Measurements from ENCODE around the gene CCDC171.
A peak's percentile ranks its signal among the peaks of the same experiment; 100 is the strongest.
"Not testable (repeated sequence)": the region's sequence is repeated elsewhere in the genome, so short reads cannot be mapped to it uniquely, and the experiment has no call there.

CCDC171 gene

GRCh38 chr9:15552636-15553527 lies at the start of gene CCDC171:
Gene CCDC171 (plus strand): TSS chr9:15553043. CDS start chr9:15564089, 11,046 bp downstream.
- peak; percentile 97 for DNase-seq (ENCODE audit: low read depth)

DNA sequence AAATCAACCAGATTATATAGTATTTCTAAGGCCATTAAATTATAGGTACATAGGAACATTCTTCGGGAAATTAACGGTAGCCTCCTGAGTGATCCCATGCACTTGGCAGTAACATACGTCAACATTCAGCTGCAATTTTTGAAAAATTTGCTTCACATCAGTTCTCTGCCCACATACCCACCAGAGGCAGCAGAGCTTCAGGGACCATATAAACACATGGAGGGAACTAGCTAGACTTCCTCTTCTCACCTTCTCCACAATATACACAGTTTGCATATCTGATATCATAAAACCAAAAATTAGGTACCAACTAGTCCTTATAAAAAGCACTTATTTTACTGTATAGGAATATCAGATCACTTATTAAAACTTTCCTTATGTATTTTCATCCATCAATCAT lies 46.9 kb upstream of the CCDC171 start:
- DNase-seq (ENCODE audit: low read depth) = no peak

GRCh38 chr9:15509931-15510788 lies 42.7 kb upstream of the CCDC171 start:
- peak; percentile 22 for DNase-seq (ENCODE audit: low read depth)

DNA sequence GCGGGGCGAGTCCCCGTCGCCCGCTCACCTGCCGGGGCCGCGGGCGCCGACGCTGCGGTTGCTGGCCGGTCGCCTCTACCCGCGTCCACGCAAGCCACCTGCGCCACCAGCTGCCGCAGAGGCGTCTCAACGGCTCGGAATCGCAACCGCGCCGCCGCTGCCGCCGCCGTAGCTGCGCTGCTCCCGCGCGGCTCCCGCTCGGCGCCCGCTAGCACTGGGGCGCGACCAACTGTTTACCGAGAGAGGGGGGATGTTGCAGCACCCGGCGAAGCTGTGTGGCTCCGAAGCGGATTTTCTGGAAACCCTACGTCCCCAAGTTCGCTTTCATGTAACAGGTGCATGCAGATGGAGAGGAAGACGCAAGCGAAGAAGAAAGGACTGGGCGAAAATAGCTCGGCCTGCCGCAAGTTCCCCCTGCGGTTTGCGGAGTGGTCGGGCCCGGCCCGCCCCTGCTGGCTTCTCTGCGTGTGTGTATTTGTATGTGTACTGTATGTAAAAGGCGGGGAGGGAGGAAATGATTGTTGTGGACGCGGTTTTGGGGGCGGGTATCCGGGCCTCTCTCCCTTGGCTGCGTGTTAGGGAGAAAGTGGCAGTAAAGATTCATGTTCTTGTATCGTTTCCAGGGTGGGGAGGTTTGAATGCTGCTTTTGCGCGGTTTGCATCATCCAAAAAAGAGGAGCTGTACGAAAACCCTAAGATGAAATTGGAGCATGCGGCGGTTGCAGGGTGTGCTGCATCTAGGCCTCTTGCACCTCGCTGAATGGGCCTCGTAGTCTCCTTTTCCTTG lies 41.9 kb upstream of the CCDC171 start, which contains the start of gene PSIP1:
PSIP1 (minus strand) TSS at position 182 of the 787 bp plus-strand sequence. CDS start 782 bp downstream, outside the sequence.
- DNase-seq (ENCODE audit: low read depth) = peak; percentile 78

- DNase-seq (ENCODE audit: low read depth) = no peak
These were observed 40.6 kb upstream of the CCDC171 start for GRCh38 chr9:15512204-15512603.

DNA sequence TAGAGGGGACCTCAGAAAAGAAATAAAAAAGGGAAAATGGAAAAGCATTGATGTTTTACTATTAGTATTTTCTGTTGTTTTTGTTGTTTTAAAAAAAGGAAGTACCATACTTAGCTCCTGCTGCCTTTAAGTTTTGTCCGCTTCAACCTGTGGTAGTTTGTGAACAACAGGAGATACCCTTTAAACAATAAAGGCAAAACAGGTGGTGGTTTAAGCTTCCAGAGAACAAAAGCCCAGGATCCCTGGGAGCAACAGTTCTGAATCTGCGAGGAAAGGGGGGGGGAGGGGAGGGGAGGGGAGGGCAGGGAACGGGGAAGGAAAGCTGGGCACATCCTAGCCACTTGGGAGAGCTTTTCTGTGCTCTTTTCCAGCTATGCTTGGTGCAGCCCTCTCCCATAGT lies 40.0 kb upstream of the CCDC171 start:
- DNase-seq (ENCODE audit: low read depth) = no peak

- DNase-seq (ENCODE audit: low read depth) = no peak
These were observed 39.5 kb upstream of the CCDC171 start for GRCh38 chr9:15513335-15513734.

GRCh38 chr9:15519831-15520230 lies 33.0 kb upstream of the CCDC171 start:
- no peak for DNase-seq (ENCODE audit: low read depth)

DNA sequence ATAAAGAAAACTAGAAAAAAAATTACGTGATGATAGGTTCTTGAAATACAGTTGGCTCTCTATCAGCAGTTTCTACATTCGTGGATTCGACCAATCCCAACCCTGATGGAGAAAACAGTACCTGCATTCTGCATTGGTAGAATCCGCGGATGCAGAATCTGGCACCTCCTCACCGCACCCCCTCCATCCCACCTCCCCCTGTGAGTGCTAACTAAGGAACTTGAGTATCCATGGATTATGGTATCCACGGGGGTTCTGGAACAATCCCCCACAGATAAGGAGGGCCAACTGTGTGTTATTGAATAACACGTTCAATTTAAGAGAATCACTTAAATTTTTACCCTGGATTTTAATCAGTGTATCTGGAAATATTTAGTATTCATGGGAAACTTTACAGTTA lies 31.6 kb upstream of the CCDC171 start:
- DNase-seq (ENCODE audit: low read depth) = no peak

DNA sequence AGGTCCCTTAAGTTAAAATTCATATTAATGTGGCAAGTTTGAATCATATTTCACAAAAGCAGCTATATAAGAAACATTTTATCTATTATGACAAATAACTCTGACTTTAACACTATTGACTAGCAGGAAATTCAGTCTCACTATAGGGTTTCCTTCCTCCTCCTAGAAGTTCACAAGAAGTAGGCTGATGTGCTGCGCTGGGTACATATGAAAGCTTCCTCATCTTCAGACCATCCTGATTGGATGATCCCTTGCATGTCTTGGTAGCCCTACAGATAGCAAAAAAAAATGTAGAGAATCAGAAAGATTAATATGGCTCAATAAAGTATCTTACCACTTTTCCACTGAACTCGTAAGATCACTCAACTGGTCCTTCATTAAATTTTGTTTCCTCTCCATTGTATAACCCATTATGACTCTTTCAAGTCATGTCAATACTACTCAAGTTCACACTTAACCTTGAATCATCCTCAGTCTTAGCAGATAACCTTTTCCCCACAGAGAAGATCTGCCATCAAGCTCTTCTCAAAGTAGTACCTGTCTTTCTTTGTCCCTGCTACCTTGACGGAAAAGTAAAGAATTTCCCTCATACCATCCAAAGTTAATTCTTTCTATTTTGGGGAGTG lies 30.6 kb upstream of the CCDC171 start:
- DNase-seq (ENCODE audit: low read depth) = no peak

DNA sequence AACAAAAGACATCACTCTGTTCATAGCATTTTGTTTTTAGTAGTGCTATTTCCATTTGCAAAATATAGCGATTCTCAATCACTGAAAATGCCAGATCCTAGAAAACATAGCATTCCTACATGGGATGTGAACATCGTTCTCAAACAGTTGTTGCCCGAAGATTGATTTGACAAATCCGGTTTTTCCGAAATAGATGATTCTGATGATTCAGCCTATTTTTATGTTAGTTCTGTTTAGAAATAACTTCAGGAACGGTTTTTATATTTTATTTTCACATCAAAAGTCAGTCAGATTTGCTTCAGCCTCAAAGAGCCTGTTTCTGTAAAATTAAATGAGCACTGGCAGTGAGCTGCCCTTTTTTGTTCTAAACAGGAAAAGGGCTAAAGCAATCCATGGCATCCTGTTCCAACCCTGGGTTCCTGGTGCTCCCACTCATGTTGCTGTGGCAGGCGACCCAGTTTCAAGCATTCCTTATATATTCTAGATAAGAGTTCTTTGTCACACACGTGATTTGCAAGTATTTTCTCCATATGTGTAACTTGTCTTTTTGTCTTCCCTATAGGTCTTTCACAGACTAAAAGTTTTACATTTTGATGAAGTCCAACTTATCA lies 27.9 kb upstream of the CCDC171 start:
- DNase-seq (ENCODE audit: low read depth) = no peak

DNA sequence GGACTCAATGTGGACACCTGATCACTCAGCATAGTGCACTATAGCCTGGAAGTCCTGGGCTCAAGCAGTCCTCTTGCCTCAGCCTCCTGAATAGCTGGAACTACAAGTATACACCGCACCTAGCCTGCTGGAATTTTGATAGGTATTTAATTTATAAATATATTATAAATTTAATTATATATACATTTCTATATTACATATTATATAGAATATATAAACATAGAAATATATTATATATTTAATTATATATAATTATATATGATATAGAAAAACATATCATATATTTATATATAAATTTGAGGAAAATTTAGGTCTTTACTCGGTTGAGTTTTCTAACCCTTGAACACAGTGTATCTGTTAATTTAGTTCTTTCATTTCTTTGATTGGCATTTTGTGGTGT lies 26.9 kb upstream of the CCDC171 start:
- no peak for DNase-seq (ENCODE audit: low read depth)

DNA sequence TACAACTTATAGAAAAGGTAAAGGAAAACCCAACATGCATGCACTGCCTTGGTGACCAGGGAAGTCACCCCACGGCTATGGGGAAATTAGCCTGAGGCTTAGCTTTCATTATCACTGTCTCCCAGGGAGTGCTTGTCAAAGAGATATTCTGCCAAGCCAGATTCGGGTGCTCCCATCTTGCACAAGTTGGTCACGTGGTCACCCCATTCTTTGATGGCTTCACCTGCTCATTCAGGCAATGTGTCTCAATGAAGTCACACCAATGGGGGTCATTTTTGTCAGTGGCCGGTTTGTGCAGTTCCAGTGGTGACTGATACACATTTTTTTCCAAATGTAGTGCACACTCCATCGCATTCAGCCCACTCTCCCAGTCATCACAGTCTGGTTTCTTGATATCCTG lies 25.8 kb upstream of the CCDC171 start:
- not testable (repeated sequence) for DNase-seq (ENCODE audit: low read depth)

DNA sequence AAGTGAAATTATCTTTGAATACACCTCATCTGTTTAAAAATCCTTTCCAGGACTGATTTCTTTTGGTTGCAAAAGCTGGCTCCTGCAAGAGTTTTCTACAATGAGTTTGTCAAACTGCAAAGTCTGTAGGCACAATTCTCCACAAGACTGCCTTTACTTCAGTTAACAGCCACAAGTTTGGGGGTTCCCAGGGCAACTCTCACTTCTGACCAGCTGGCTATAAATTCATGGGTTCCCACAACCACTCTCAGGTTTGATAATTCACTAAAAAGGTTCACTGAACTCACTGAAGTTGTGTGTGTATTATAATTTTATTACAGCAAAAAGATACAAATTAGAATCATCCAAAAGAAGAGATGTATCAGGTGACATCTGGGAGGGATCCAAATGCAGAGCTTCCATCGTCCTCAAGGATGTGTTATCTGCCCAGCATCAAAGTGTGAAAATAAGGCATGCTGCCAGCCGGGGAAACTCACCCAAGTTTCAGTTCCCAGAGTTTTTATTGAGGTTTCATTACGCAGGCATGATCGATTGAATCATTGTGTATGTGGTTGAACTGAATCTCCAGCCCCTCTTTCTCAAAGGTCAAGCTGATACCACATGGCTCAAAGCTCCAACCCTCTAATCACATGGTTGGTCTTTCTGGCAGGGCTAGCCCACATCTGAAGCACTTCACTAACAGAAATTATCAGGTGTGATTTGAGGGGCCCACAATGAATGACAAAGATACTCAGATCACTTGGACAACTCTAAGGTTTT lies 23.1 kb upstream of the CCDC171 start:
- no peak for DNase-seq (ENCODE audit: low read depth)

- DNase-seq (ENCODE audit: low read depth) = no peak
These were observed 21.5 kb upstream of the CCDC171 start for GRCh38 chr9:15531380-15531779.

DNA sequence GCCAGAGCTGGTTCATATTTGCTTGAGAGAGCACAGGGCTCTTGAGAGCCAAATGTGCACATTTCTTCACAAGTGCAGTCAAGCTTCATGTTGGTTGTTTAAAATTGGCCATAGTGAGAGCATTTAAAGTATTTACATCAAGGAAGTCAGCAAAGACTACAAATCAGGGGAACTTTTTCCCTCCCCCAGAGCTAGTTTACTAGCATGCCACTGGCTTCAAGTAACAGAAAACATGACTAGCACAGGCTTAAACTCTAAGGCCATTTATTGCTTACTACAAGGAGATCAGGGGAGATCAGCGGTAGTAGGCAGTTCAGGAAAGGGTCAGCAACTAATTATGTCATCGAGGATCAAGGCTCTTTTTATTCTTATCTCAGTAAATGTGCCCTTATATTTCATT lies 11.0 kb upstream of the CCDC171 start:
- peak; percentile 23 for DNase-seq (ENCODE audit: low read depth)

GRCh38 chr9:15542624-15543023 lies 10.2 kb upstream of the CCDC171 start:
- no peak for DNase-seq (ENCODE audit: low read depth)

- peak; percentile 76 for DNase-seq (ENCODE audit: low read depth)
These were observed 9.6 kb upstream of the CCDC171 start for GRCh38 chr9:15543047-15543813.

DNA sequence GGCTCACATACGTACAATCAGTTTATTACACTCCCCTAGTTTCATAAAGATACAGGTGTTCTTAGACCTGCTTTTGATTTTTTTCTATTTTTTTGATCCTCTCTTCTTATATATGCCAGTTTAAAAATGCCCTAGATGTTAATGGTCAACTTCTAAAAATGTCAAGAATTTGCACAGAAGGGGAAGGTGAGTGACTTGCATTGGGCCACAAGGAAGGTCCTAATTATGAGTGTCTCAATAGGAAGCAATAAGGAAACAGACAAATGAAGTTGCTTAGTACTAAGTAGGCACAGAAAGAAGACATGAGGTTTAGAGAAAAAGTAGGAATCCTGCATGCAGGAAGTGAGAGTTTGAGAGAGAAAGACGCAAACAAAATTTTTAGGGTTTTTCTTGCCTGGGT lies 3.2 kb upstream of the CCDC171 start:
- DNase-seq (ENCODE audit: low read depth) = no peak

DNA sequence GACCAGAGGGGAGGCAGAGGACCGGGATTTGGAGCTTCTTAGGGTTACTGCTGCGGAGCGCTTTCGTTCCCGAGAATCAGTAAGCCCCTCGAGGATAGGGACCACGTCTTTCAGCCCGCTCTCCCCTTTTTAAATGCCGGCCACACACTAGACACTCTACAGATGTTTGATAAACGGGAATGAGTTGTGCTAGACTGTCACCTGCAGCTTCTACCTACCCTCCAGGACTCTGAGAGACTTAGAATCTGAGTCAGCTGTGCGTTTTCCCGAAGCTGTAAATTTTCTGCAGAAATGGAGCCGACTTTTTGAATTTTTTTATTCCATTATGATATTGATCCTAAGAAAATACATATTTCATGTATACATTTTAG lies 670 bp downstream of the CCDC171 start:
- DNase-seq (ENCODE audit: low read depth) = no peak
